HUES48 (cell line): ENCODE measurements around the gene NRF1.

Experiments
- H3K27ac ChIP-seq: one replicate; pipeline ENCODE4 v1.7.0; 2013; ENCODE audit warnings: low read depth, low read length, inconsistent platforms
- H3K27me3 ChIP-seq: 2 replicates; pipeline ENCODE4 v1.6.1; 2013; ENCODE audit warnings: mild to moderate bottlenecking, low read length; ENCODE audit not compliant: control insufficient read depth, insufficient read depth
- H3K36me3 ChIP-seq: 2 replicates; pipeline ENCODE4 v1.6.1; 2013; ENCODE audit warnings: low read length; ENCODE audit not compliant: control insufficient read depth, insufficient read depth
- H3K4me1 ChIP-seq: 2 replicates; pipeline ENCODE4 v1.6.1; 2013; ENCODE audit warnings: mild to moderate bottlenecking, low read length; ENCODE audit not compliant: control insufficient read depth, insufficient read depth
- H3K4me3 ChIP-seq: 2 replicates; pipeline ENCODE4 v1.5.1; 2013; ENCODE audit warnings: mild to moderate bottlenecking, low read depth, low read length
- H3K9ac ChIP-seq: 2 replicates; pipeline ENCODE4 v1.6.1; 2013; ENCODE audit warnings: mild to moderate bottlenecking, low read depth, low read length, moderate library complexity
- H3K9me3 ChIP-seq: 2 replicates; pipeline ENCODE4 v1.6.1; 2013; ENCODE audit warnings: low read length; ENCODE audit not compliant: control insufficient read depth, insufficient read depth

The NRF1 gene

GRCh38 chr7:129796186-129796775 is 184.8 kb downstream of the NRF1 start:
- Histone ChIP-seq H3K4me1 (peaks cover 10% of the 10 kb centered on the region), H3K27ac (no peak overlapping the region), H3K9me3 (no peaks in the 10 kb centered on the region), H3K9ac (no peak overlapping the region), H3K27me3 (peaks cover 13% of the 10 kb centered on the region), H3K36me3 (no peaks in the 10 kb centered on the region), H3K4me3 (no peak overlapping the region)

GRCh38 chr7:129797214-129797789 is 185.8 kb downstream of the NRF1 start:
- no peak overlapping the region for H3K4me3 ChIP-seq
- H3K27me3 ChIP-seq = peaks cover 12% of the 10 kb centered on the region; the same call in 1 of the 2 replicates
- H3K27ac ChIP-seq = no peak overlapping the region
- no peaks in the 10 kb centered on the region for H3K36me3 ChIP-seq
- peaks cover 14% of the 10 kb centered on the region for H3K4me1 ChIP-seq
- no peaks in the 10 kb centered on the region for H3K9me3 ChIP-seq
- H3K9ac ChIP-seq = no peak overlapping the region

- no peak overlapping the region for H3K27ac ChIP-seq
- H3K4me3 ChIP-seq = no peak overlapping the region
Measured at GRCh38 chr7:129798616-129799349, 187.3 kb downstream of the NRF1 start.

GRCh38 chr7:129799350-129799955 is 187.9 kb downstream of the NRF1 start:
- H3K9me3 ChIP-seq = no peaks in the 10 kb centered on the region
- H3K27me3 ChIP-seq = no peaks in the 10 kb centered on the region
- H3K27ac ChIP-seq = no peak overlapping the region
- H3K4me3 ChIP-seq = no peak overlapping the region
- peaks cover 13% of the 10 kb centered on the region for H3K4me1 ChIP-seq
- H3K9ac ChIP-seq = no peak overlapping the region
- no peaks in the 10 kb centered on the region for H3K36me3 ChIP-seq

More at GRCh38 chr7:129798616-129799349, 187.3 kb downstream of the NRF1 start:
- H3K27me3 ChIP-seq = peaks cover 1% of the 10 kb centered on the region; the same call in 1 of the 2 replicates
- H3K9me3 ChIP-seq = no peaks in the 10 kb centered on the region
- peaks cover 13% of the 10 kb centered on the region for H3K4me1 ChIP-seq
- H3K36me3 ChIP-seq = no peaks in the 10 kb centered on the region
- no peak overlapping the region for H3K9ac ChIP-seq

- no peaks in the 10 kb centered on the region for H3K36me3 ChIP-seq
- H3K4me1 ChIP-seq = peaks cover 13% of the 10 kb centered on the region
- H3K27me3 ChIP-seq = no peaks in the 10 kb centered on the region
- H3K9me3 ChIP-seq = no peaks in the 10 kb centered on the region
- no peak overlapping the region for H3K27ac ChIP-seq
- no peak overlapping the region for H3K9ac ChIP-seq
- no peak overlapping the region for H3K4me3 ChIP-seq
Measured at GRCh38 chr7:129800901-129801300, 189.4 kb downstream of the NRF1 start.

GRCh38 chr7:129801882-129802281 is 190.4 kb downstream of the NRF1 start:
- Histone ChIP-seq H3K27me3 (no peaks in the 10 kb centered on the region), H3K4me3 (no peak overlapping the region), H3K9me3 (no peaks in the 10 kb centered on the region), H3K36me3 (no peaks in the 10 kb centered on the region), H3K9ac (no peak overlapping the region), H3K27ac (no peak overlapping the region), H3K4me1 (peaks cover 13% of the 10 kb centered on the region)

- Histone ChIP-seq H3K27ac (no peak overlapping the region), H3K4me1 (peaks cover 5% of the 10 kb centered on the region; the same call in 1 of the 2 replicates), H3K9me3 (no peaks in the 10 kb centered on the region), H3K9ac (no peak overlapping the region), H3K4me3 (no peak overlapping the region), H3K27me3 (no peaks in the 10 kb centered on the region), H3K36me3 (no peaks in the 10 kb centered on the region)
Measured at GRCh38 chr7:129803546-129804081, 192.1 kb downstream of the NRF1 start.

GRCh38 chr7:129804111-129804889 is 192.8 kb downstream of the NRF1 start:
- Histone ChIP-seq H3K27ac (no peak overlapping the region), H3K36me3 (no peaks in the 10 kb centered on the region), H3K9me3 (no peaks in the 10 kb centered on the region), H3K27me3 (no peaks in the 10 kb centered on the region), H3K4me1 (peaks cover 5% of the 10 kb centered on the region; the same call in 1 of the 2 replicates), H3K4me3 (no peak overlapping the region), H3K9ac (no peak overlapping the region)

GRCh38 chr7:129804890-129805719 is 193.6 kb downstream of the NRF1 start:
- no peak overlapping the region for H3K4me3 ChIP-seq
- no peak overlapping the region for H3K27ac ChIP-seq
- no peaks in the 10 kb centered on the region for H3K36me3 ChIP-seq
- peaks cover 5% of the 10 kb centered on the region; the same call in 1 of the 2 replicates for H3K4me1 ChIP-seq
- no peaks in the 10 kb centered on the region for H3K9me3 ChIP-seq
- no peaks in the 10 kb centered on the region for H3K27me3 ChIP-seq
- H3K9ac ChIP-seq = no peak overlapping the region
